Thyroid gland (tissue), 4 donors: ENCODE data around the gene FES.

Experiments used
- POLR2A ChIP-seq, 2 donors: fragments of 450-650 bp; IDR thresholded peaks; one replicate each; pipeline ENCODE4 v1.6.1; 2017; ENCODE audit warnings: antibody characterized with exemption in 2 of 2, mild to moderate bottlenecking in 2 of 2, moderate library complexity in 1 of 2
- TF ChIP-seq, protein P1 (sequence below), 6 experiments: fragments of 200-600 bp in 3 of 6; fragments of 450-650 bp in 3 of 6; sonication (generic) in 3 of 6; IDR thresholded peaks; one replicate each; pipeline ENCODE4 v1.5.1; 2016 to 2019; ENCODE audit warnings: antibody characterized with exemption in 6 of 6, mild to moderate bottlenecking in 2 of 6, inconsistent platforms in 1 of 6, moderate library complexity in 1 of 6

DNA sequence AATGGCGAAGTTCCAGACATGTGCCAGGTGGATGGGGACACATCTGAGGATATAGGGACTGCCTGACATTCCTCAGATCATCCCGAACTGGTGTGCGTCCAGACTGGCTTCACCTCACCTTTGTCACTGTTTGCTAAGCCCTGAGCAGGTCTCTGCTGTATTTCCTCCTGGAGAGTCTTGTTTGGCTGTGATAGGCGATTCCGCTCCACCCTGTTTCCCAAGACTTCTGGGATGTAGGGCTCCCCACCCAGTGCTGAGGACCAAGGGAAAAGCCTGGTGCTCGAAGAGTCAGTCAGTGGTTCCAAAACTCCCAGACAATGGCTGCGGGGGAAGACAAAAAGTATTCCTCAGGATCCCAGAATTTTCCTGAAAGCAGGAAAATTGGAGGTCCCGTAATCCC lies 27.0 kb upstream of the FES start:
- TF ChIP-seq, protein P1, sequence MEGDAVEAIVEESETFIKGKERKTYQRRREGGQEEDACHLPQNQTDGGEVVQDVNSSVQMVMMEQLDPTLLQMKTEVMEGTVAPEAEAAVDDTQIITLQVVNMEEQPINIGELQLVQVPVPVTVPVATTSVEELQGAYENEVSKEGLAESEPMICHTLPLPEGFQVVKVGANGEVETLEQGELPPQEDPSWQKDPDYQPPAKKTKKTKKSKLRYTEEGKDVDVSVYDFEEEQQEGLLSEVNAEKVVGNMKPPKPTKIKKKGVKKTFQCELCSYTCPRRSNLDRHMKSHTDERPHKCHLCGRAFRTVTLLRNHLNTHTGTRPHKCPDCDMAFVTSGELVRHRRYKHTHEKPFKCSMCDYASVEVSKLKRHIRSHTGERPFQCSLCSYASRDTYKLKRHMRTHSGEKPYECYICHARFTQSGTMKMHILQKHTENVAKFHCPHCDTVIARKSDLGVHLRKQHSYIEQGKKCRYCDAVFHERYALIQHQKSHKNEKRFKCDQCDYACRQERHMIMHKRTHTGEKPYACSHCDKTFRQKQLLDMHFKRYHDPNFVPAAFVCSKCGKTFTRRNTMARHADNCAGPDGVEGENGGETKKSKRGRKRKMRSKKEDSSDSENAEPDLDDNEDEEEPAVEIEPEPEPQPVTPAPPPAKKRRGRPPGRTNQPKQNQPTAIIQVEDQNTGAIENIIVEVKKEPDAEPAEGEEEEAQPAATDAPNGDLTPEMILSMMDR (IDR thresholded peaks at IDR 0.05) = no peak
- no peak for TF ChIP-seq POLR2A (IDR thresholded peaks at IDR 0.05)
